ENCODE data around the gene ZNF581.

ZNF581 gene

GRCh38 chr19:55611300-55611982 is 32.0 kb upstream of the ZNF581 start:
- DNase-seq (ENCODE audit: low read depth), result no peak

- DNase-seq (ENCODE audit: low read depth), result no peak
Observed at GRCh38 chr19:55611983-55612645, 31.3 kb upstream of the ZNF581 start.

- DNase-seq (ENCODE audit: low read depth), result no peak
Observed at GRCh38 chr19:55613396-55613795, 30.1 kb upstream of the ZNF581 start.

GRCh38 chr19:55613930-55614710 is 29.3 kb upstream of the ZNF581 start:
- no peak for DNase-seq (ENCODE audit: low read depth)

- DNase-seq (ENCODE audit: low read depth), result no peak
Observed at GRCh38 chr19:55614711-55615542, 28.5 kb upstream of the ZNF581 start.

- no peak for DNase-seq (ENCODE audit: low read depth)
Observed at GRCh38 chr19:55615543-55616394, 27.7 kb upstream of the ZNF581 start.

- no peak for DNase-seq (ENCODE audit: low read depth)
Observed at GRCh38 chr19:55616395-55616875, 27.0 kb upstream of the ZNF581 start.

GRCh38 chr19:55617426-55617825 is 26.0 kb upstream of the ZNF581 start:
- DNase-seq (ENCODE audit: low read depth), result no peak

GRCh38 chr19:55618426-55618825 is 25.0 kb upstream of the ZNF581 start:
- DNase-seq (ENCODE audit: low read depth), result no peak

- DNase-seq (ENCODE audit: low read depth), result no peak
Observed at GRCh38 chr19:55619286-55619685, 24.2 kb upstream of the ZNF581 start.

- no peak for DNase-seq (ENCODE audit: low read depth)
Observed at GRCh38 chr19:55620410-55621204, 22.8 kb upstream of the ZNF581 start.

- DNase-seq (ENCODE audit: low read depth), result no peak
Observed at GRCh38 chr19:55621205-55621672, 22.2 kb upstream of the ZNF581 start.

GRCh38 chr19:55621673-55622231 is 21.7 kb upstream of the ZNF581 start:
- no peak for DNase-seq (ENCODE audit: low read depth)

GRCh38 chr19:55622242-55622969 is 21.0 kb upstream of the ZNF581 start:
- DNase-seq (ENCODE audit: low read depth), result no peak

GRCh38 chr19:55623130-55623529 is 20.3 kb upstream of the ZNF581 start:
- no peak for DNase-seq (ENCODE audit: low read depth)

- no peak for DNase-seq (ENCODE audit: low read depth)
Observed at GRCh38 chr19:55623561-55623960, 19.9 kb upstream of the ZNF581 start.

- peak; percentile 98 for DNase-seq (ENCODE audit: low read depth)
Observed at GRCh38 chr19:55624109-55625003, 19.1 kb upstream of the ZNF581 start, which contains the start of gene ZNF784. ZNF784 (minus strand) TSS chr19:55624566; CDS start chr19:55624561, 5 bp downstream.

GRCh38 chr19:55625004-55625326 is 18.5 kb upstream of the ZNF581 start:
- DNase-seq (ENCODE audit: low read depth), result no peak
